ENCODE data around the gene PLCE1.

Gene PLCE1

DNA sequence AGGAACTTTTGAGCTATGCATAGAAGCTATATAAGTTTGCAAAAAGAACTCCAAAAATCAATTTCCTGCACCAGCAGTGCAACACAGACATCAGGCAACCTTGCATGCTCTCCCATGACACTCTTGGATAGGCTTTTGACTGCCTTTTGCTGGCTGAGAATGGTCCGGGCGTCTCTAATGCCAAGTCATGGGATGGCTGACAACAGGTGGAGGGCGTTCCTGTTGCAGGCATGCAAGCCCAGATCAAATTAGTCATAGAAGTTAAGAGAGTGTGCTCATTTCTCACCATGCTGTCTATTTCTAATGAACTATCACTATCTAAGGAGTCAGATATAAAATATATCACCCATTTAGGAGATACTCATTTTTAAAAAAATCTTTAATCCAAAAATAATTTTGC is 8.4 kb downstream of the PLCE1 start:
- H3K4me3 ChIP-seq (ENCODE audit: low read depth, low read length): no peak overlapping the region
- DNase-seq: no peak
- no peaks in the 10 kb centered on the region for H3K27me3 ChIP-seq
- TF ChIP-seq CTCF (IDR thresholded peaks at IDR 0.05; ENCODE audit: low read depth, low read length): no peak
- no peaks in the 10 kb centered on the region for H3K4me1 ChIP-seq
- no peaks in the 10 kb centered on the region for H3K9me3 ChIP-seq
- no peaks in the 10 kb centered on the region for H3K36me3 ChIP-seq

GRCh38 chr10:94003488-94003887 is 9.8 kb downstream of the PLCE1 start:
- H3K36me3 ChIP-seq: no peaks in the 10 kb centered on the region
- TF ChIP-seq CTCF (IDR thresholded peaks at IDR 0.05; ENCODE audit: low read depth, low read length): no peak
- no peaks in the 10 kb centered on the region for H3K9me3 ChIP-seq
- no peaks in the 10 kb centered on the region for H3K27me3 ChIP-seq
- no peak for DNase-seq
- no peak overlapping the region for H3K4me3 ChIP-seq (ENCODE audit: low read depth, low read length)
- no peaks in the 10 kb centered on the region for H3K4me1 ChIP-seq

GRCh38 chr10:94005050-94005449 is 11.3 kb downstream of the PLCE1 start:
- DNase-seq: no peak
- Histone ChIP-seq H3K9me3 (no peaks in the 10 kb centered on the region), H3K4me1 (no peaks in the 10 kb centered on the region), H3K27me3 (no peaks in the 10 kb centered on the region), H3K4me3 (ENCODE audit: low read depth, low read length) (no peak overlapping the region), H3K36me3 (no peaks in the 10 kb centered on the region)
- TF ChIP-seq CTCF (IDR thresholded peaks at IDR 0.05; ENCODE audit: low read depth, low read length): no peak

DNA sequence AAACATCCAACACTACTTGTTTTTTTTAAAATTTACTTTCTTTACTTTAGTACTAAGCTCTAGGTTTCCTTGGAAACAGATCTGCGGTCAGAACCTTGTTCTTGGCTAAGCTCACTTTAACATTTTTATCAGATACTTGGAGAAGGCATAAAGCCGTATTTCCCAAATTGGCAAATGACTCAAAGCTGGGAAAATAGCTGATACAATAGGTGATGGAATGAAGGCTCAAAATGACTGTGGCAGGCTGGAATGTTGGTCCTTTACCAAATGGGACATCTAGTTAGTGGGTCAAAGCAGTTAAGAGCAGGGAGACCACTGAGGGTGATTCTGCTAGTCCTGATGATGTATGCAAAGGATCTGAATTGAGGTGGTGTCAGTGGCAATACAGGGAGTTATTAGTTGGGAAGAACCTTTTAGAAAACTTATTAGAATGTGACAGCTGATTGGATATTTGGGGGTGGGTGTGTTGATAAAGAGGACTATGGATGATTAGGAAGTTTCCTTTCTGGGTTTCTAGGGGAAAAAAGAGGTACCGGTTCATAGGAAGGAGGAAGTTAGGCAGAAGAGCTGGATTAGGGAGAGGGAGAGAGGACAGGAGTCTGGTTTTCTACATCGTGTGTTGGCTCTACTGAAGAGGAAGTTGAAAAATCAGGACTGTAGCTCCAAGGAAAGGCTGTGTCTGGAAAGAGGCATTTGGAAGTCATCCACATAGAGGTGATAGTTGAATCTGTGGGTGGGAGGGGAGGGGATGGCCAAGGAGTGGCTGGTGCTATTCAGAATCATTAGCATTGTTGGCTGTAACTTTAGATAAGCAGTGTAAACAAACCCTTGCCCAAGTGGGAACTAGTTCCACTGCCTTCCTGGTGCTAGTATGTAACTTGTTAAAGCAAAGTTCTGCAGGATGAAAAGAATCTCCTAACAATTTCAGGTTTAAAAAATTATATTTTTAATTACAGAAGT is 13.1 kb downstream of the PLCE1 start:
- Histone ChIP-seq H3K4me3 (ENCODE audit: low read depth, low read length) (no peak overlapping the region), H3K27me3 (no peaks in the 10 kb centered on the region), H3K36me3 (no peaks in the 10 kb centered on the region), H3K9me3 (no peaks in the 10 kb centered on the region), H3K4me1 (no peaks in the 10 kb centered on the region)
- TF ChIP-seq CTCF (IDR thresholded peaks at IDR 0.05; ENCODE audit: low read depth, low read length): no peak
- no peak for DNase-seq

DNA sequence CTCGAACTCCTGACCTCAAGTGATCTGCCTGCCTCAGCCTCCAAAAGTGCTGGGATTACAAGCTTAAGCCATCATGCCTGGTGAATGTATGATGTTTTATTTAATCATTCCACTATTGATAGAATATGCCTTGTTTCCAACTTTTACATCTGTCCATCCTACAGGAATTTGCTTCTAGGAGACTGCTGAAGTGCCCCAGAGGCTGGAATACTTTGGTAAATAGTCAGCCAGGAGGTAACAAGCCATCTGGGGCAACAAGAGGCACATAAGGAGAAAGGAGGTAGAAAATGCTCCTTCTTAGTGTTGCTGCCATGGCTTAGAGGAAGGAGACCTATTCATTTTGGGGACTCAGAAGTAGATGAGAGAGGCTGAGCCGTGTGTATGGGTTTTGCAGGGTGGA is 14.8 kb downstream of the PLCE1 start:
- no peak overlapping the region for H3K4me3 ChIP-seq (ENCODE audit: low read depth, low read length)
- no peaks in the 10 kb centered on the region for H3K9me3 ChIP-seq
- H3K4me1 ChIP-seq: no peaks in the 10 kb centered on the region
- H3K36me3 ChIP-seq: no peaks in the 10 kb centered on the region
- H3K27me3 ChIP-seq: no peaks in the 10 kb centered on the region
- no peak for DNase-seq
- no peak for TF ChIP-seq CTCF (IDR thresholded peaks at IDR 0.05; ENCODE audit: low read depth, low read length)

DNA sequence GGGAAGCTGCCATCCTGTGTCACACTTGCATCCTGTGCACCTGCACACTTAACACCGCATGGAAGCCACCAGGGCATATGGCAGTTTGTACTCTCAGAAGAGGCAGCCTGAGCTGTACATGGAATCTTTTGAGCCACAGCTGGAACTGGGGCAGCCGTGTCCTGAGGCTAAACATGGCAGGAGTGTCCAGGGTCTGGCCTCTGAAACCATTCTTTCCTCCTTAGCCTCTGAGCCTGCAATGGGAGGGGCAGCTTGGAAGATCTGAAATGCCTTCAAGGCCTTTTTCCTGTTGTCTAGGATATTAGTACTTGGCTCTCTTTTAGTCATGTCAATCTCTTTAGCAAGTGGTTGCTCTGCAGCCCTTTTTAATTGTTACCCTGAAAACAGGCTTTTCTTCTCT is 16.4 kb downstream of the PLCE1 start:
- no peak overlapping the region for H3K4me3 ChIP-seq (ENCODE audit: low read depth, low read length)
- H3K9me3 ChIP-seq: no peaks in the 10 kb centered on the region
- DNase-seq: no peak
- H3K4me1 ChIP-seq: no peaks in the 10 kb centered on the region
- H3K36me3 ChIP-seq: no peaks in the 10 kb centered on the region
- TF ChIP-seq CTCF (IDR thresholded peaks at IDR 0.05; ENCODE audit: low read depth, low read length): no peak
- no peaks in the 10 kb centered on the region for H3K27me3 ChIP-seq

All from BE2C (cell line).